Right atrium auricular region (tissue), 2 donors: ENCODE measurements around the gene MALL. TPM values are rescaled to one million over a fixed set of nuclear protein-coding genes. Genes with fewer than 3 reads are reported as not detected.
"Not testable (repeated sequence)": the region's sequence is repeated elsewhere in the genome, so short reads cannot be mapped to it uniquely, and the experiment has no call there.

Experiments
- DNase-seq: peaks from one replicate; pipeline ENCODE4 v3.0.0-alpha.2; 2019; ENCODE audit warnings: low spot score
- H3K27ac ChIP-seq, 2 donors: fragments of 200-600 bp; sonication (generic); 1 replicate in 1 of 2; 2 replicates in 1 of 2; pipeline ENCODE4 v1.5.1; 2016 to 2019
- H3K27me3 ChIP-seq, 2 donors: fragments of 200-600 bp; sonication (generic); one replicate each; pipeline versions ENCODE4 v1.5.1 to v1.6.0; 2017 to 2019
- H3K36me3 ChIP-seq: fragments of 200-600 bp; sonication (generic); one replicate; pipeline ENCODE4 v1.5.1; 2016
- H3K4me1 ChIP-seq, 2 donors: fragments of 200-600 bp; sonication (generic); one replicate each; pipeline versions ENCODE4 v1.5.1 to v1.6.0; 2017 to 2019
- H3K4me3 ChIP-seq, 2 donors: fragments of 200-600 bp; sonication (generic); 1 replicate in 1 of 2; 2 replicates in 1 of 2; pipeline ENCODE4 v1.5.1; 2017 to 2019; ENCODE audit warnings: mild to moderate bottlenecking in 1 of 2, moderate library complexity in 1 of 2
- H3K9me3 ChIP-seq, 2 donors: fragments of 200-600 bp; sonication (generic); one replicate each; pipeline ENCODE4 v1.5.1; 2019
- total RNA-seq, 2 donors: library from RNA; depleted of rRNA; stranded (reverse); fragments of >200 nt; gene quantifications; one replicate each; pipeline ENCODE4 v1.1.0, GENCODE V29; 2016
- TF ChIP-seq, protein P1 (sequence below), 2 donors: fragments of 200-600 bp; sonication (generic); IDR thresholded peaks; one replicate each; pipeline ENCODE4 v1.5.1; 2019; ENCODE audit warnings: antibody characterized with exemption in 2 of 2

Gene MALL
- total RNA-seq, 2 donors from 2014 or later, result 17.9 to 27.4 TPM

DNA sequence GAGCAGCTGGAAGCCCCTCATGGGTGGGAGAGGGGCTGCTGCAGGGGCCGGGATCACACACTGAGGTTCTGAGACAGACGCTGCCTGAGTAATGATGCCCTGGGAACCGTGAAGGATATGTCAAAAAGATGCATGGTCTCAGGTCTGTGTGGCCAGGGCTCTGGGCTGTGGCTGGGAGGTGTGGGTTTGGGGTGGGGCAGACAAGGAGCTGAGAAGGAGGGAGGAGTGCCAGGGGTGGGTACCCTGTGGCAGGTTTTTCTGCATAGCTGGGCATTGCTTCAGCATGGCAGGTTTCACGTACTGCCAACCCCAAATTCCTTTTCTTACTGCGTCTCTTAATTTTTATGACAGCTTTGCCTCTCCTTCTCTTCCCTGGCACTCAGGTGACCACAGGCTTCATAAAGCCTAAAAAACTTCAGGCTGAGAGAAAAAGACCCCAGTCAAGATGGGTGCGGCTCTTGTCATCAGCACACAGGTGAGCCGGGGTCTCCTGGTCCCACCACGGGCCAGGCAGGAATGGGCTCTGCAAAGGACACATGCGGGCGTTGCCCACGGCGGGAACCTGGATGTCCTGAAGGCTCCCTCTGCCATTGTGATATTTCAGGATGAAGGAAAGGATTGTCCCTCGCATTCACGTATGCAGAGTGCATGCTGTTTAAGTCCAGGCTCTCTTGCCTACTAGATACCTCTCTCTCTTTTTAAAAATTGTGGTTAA, 18.0 kb downstream of the MALL start:
- no peak for DNase-seq
- peaks cover 0 to 37% of the 10 kb centered on the region in 2 donors for H3K4me1 ChIP-seq
- H3K36me3 ChIP-seq, result no peaks in the 10 kb centered on the region
- TF ChIP-seq, protein P1, sequence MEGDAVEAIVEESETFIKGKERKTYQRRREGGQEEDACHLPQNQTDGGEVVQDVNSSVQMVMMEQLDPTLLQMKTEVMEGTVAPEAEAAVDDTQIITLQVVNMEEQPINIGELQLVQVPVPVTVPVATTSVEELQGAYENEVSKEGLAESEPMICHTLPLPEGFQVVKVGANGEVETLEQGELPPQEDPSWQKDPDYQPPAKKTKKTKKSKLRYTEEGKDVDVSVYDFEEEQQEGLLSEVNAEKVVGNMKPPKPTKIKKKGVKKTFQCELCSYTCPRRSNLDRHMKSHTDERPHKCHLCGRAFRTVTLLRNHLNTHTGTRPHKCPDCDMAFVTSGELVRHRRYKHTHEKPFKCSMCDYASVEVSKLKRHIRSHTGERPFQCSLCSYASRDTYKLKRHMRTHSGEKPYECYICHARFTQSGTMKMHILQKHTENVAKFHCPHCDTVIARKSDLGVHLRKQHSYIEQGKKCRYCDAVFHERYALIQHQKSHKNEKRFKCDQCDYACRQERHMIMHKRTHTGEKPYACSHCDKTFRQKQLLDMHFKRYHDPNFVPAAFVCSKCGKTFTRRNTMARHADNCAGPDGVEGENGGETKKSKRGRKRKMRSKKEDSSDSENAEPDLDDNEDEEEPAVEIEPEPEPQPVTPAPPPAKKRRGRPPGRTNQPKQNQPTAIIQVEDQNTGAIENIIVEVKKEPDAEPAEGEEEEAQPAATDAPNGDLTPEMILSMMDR (IDR thresholded peaks at IDR 0.05), result no peak
- H3K4me3 ChIP-seq, result no peak overlapping the region
- H3K27me3 ChIP-seq, result no peaks in the 10 kb centered on the region
- H3K27ac ChIP-seq, result no peak overlapping the region
- no peaks in the 10 kb centered on the region for H3K9me3 ChIP-seq

DNA sequence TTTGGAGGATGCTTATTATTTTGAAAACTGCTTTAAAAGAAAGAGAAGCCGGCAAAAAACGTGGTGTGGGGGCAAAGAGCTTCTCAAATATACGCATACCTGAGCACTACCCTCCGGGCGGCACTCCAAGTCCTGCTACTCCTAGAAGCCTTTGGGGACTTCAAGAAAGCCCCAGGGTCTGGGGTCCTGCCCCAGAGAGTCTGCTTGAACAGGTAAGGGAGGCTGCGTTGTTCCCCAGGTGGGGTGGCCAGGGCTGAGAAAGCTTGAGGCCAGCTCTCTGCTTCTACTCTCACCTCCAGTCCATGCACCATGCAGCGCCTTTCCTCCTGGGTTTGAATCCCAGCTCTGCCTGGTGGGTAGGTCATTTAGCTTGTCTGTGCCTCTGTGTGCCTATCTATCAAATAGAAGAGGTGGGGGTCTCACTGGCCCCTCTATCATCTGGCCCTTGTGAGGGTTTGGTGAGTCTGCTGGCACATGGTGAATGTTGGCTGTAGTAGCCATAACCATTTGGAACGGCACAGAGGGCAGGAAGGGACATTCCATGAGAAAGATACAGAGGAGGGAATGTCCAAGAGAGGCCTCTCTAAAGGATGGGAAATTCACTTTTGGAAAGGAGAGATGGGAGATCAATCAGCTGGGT, 19.5 kb downstream of the MALL start:
- peak; percentile 56 for DNase-seq
- no peak overlapping the region for H3K27ac ChIP-seq

DNA sequence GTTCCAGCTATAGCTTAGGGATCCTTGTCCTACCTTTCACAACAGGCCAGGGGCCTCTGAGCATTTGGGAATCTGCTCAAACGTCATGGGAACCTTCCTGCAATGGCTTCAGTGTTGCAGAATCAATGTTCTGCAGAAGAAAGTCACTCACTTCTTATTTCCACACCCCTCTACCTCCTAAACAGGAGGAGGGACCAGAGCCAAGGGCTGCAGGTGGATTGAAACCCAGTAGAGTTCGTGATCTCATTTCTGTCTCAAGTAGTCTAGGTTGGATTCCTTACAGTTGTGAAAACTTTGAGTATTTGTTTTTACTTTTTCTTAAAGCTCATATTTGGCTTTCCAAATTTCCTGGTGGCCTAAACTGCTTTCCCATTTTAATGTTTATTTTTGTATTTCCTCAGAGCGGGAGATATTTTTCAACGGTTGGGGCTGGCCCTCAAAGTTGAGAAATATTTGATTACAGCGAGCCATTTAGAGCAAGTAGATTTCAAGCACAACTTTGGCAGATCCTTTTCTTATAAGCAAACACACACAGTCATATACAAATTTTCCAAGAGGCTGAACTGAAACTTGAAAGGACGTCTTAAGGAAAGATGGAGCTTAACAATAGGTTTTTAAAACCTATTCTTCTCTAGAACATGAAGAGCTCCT, 20.6 kb downstream of the MALL start:
- H3K4me1 ChIP-seq, result peaks cover 0 to 11% of the 10 kb centered on the region in 2 donors
- H3K27ac ChIP-seq, result peak overlapping the region in 1 of 2 donors; percentile 41
- not testable (repeated sequence) for H3K9me3 ChIP-seq, H3K4me3 ChIP-seq, H3K36me3 ChIP-seq, H3K27me3 ChIP-seq
- peak; percentile 58 for DNase-seq

More for the DNA sequence above, 19.5 kb downstream of the MALL start:
- no peaks in the 10 kb centered on the region for H3K9me3 ChIP-seq
- no peaks in the 10 kb centered on the region for H3K36me3 ChIP-seq
- H3K4me3 ChIP-seq, result no peak overlapping the region
- TF ChIP-seq, protein P1 (IDR thresholded peaks at IDR 0.05), result no peak
- no peaks in the 10 kb centered on the region for H3K27me3 ChIP-seq
- H3K4me1 ChIP-seq, result peaks cover 0 to 21% of the 10 kb centered on the region in 2 donors

DNA sequence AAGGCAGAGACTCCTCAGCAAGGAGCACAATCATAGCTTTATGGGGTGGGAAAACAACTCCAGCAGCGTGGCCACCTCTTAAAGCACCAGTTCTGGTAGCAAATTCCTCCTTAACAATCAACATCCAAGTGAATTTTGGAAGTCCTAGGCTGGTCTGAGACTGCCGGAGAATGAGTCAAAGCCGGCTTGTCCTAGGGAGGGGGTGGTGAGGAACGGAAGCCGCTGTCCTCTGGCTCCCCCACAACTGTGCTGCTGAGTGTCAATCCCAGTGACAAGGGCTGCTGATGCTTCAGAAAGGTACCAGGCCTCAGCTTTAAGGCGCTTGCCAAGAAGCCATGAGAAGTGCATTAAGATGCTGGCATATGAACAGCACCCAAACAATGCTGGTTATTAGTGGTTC, 21.7 kb downstream of the MALL start:
- H3K36me3 ChIP-seq, H3K27me3 ChIP-seq, H3K9me3 ChIP-seq, H3K4me3 ChIP-seq, DNase-seq, H3K4me1 ChIP-seq, H3K27ac ChIP-seq: not testable (repeated sequence)

DNA sequence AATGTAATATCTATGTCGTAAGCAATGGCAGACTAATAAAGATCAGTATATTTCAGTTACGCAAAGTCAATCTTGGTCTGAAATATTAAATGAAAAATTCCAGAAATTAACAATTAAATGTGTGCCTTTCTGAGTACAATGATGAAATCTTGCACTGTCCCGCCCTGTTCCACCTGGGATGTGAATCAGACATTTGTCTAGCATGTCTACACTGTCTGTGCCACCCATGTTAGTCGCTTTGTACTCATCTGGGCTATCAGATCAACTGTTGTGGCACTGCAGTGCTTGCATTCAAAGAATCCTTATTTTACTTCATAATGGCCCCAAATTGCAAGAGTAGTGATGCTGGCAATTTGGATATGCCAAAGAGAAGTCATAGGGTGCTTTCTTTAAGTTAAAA, 25.5 kb downstream of the MALL start:
- DNase-seq, H3K4me3 ChIP-seq, H3K36me3 ChIP-seq, H3K4me1 ChIP-seq, H3K27me3 ChIP-seq, H3K9me3 ChIP-seq, H3K27ac ChIP-seq: not testable (repeated sequence)

DNA sequence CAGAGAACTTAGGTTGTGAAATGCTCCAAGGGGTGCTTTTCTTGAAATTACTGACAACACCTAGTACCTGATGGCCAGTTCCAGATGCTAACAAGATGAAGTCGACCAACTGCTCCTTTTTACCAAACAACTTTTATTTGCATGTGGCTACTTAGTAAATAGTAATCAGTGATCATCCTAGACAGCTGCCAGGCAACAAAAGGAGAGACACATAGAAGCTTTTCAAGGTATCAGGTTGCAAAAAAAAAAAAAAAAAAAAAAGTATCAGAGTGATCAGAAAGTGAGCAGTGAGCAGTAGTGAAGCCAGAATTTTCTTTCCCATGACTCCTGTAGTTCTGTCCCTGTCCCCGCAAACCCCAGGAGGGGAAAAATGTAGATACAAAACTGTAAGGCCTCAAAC, 31.9 kb downstream of the MALL start:
- not testable (repeated sequence) for DNase-seq, H3K4me1 ChIP-seq

DNA sequence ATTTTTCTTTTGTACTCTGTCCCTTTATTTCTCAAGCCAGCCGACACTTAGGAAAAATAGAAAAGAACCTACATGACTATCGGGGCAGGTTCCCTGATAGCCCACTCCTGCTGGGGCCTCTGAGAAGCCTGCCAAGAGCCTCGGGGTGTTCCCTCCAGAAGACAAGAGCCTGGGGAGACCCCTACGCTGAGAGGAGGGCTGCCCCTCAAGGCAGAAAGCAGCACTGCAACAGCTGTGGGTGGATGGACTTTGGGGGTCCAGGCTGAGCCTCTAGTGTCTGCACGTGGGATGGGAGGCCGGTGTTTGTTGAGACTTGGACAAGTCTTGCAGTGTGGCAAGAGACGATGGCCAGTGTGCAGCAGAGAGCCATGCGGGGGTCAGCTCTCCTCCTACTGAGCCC, 32.5 kb downstream of the MALL start:
- H3K4me1 ChIP-seq, H3K27ac ChIP-seq, DNase-seq, H3K36me3 ChIP-seq, H3K9me3 ChIP-seq, H3K27me3 ChIP-seq, H3K4me3 ChIP-seq: not testable (repeated sequence)

More for the DNA sequence above, 31.9 kb downstream of the MALL start:
- not testable (repeated sequence) for H3K9me3 ChIP-seq, H3K36me3 ChIP-seq, H3K27me3 ChIP-seq, H3K27ac ChIP-seq, H3K4me3 ChIP-seq

DNA sequence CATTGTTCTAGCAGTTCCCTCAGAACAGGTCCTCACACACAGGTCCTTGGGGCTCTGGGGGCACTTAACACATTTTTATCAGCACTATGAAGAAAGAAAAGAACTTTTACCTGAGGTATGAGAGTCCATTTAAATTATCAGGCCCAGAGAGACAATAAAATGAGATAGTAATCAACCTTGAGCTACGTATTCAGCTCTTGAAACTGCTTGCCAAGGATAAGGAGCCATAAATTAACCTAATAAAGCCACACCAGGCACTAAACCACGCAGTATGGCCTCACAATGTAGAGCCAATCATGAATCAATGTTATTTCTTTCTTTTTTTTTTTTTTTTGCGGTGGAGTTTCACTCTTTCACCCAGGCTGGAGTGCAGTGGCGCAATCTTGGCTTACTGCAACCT, 37.5 kb downstream of the MALL start:
- not testable (repeated sequence) for H3K4me1 ChIP-seq, DNase-seq, H3K36me3 ChIP-seq, H3K9me3 ChIP-seq, H3K27ac ChIP-seq, H3K27me3 ChIP-seq, H3K4me3 ChIP-seq

DNA sequence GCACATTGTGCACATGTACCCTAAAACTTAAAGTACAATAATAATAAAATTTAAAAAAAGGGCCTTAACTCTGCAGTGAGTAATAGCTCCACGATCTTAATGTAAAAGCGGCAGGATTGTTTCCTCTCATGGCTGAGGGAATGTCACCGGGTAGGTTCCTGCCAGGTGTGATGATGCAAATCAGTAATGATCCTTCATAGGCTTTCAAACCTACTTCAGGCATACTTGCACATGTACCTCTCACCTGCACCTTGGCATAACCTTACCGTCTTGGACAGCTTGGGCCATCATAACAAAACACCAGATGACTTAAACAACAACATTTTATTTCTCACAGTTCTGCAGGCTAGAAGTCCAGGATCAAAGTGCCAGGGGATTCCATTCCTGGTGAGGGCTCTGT, 39.7 kb downstream of the MALL start:
- not testable (repeated sequence) for H3K27me3 ChIP-seq, H3K27ac ChIP-seq, H3K36me3 ChIP-seq, H3K4me1 ChIP-seq, DNase-seq, H3K4me3 ChIP-seq, H3K9me3 ChIP-seq

DNA sequence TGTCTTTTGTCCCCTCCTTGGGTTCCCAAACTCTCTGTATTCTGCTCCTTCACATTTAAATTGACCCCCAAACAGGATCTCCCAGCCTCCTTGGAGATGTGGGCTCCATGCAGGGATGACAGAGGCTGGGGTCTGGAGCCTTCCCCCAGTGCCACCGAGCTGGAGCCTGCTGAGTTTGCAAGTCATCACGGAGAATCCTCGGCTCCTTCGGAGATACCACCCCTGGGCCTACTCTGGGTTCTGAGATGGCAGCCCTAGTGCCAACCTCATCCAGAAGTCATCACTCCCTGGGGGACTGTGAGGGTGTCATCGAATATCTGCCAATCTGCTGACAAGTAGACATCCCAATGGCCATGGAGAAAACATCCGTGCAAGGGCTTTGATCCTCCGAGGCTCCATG, 45.8 kb downstream of the MALL start:
- not testable (repeated sequence) for H3K27me3 ChIP-seq, H3K4me1 ChIP-seq, H3K9me3 ChIP-seq, H3K4me3 ChIP-seq, H3K36me3 ChIP-seq, H3K27ac ChIP-seq
- DNase-seq, result peak; percentile 36

DNA sequence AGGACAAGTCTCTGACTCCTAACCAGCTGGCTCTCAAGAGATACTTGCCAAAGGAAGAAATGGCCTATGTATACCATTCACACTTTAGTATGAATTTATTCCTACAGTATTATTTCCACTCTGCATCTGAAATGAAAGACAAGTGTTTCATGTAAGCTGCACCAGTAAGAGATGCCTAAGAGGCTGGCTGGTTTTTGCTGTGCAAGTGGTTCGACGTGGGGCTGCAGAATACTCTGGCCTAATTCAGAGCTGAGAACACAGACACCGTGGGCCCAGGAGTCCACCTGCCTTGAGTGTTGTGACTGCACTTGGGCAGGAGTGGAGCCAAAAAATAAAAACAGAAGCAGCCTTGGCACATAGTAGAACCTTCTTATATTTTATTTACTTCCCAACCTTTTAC, 47.5 kb downstream of the MALL start:
- peak; percentile 50 for DNase-seq
- not testable (repeated sequence) for H3K27ac ChIP-seq, H3K4me3 ChIP-seq, H3K27me3 ChIP-seq, H3K36me3 ChIP-seq, H3K4me1 ChIP-seq, H3K9me3 ChIP-seq

DNA sequence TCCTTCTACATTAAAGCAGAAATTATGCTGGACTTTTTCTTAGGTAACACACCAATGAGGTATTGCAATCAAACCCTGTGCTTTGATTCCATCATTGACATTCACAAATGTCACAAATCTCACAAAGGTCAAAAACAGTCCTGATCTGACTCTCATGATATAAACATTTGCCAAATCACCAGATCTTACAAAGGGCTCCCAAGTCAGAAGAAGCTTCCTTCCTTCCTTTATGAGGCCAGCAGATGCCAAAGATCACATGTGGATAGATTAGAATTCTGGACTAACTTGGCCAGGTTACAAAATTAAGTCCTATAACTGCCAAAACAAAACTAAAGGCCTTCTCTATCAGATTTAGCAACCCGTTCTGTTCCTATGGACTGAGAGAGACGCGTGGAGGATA, 53.3 kb downstream of the MALL start:
- not testable (repeated sequence) for H3K4me3 ChIP-seq, H3K4me1 ChIP-seq, H3K36me3 ChIP-seq, H3K27ac ChIP-seq, DNase-seq, H3K27me3 ChIP-seq, H3K9me3 ChIP-seq

DNA sequence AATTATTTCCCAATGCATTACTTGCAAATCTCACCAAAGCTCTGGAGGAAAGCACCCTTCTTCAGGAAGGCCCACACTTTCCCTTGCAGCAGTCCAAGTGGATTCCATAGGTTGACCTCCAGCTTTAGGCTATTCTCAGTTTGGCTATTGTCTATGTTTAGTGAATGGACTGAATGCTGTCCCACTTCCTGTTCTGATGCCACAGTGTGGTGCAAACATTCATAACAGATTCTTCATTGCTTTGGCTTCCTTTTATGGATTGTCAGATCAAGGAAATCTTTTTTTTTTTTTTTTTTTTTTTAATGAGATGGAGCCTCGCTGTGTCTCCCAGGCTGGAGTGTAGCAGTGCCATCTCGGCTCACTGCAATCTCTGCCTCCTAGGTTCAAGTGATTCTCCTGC, 55.1 kb downstream of the MALL start:
- H3K9me3 ChIP-seq, DNase-seq, H3K4me1 ChIP-seq, H3K36me3 ChIP-seq, H3K27ac ChIP-seq, H3K27me3 ChIP-seq, H3K4me3 ChIP-seq: not testable (repeated sequence)
